T-helper 2 cell treated with Interferon-gamma antibody and Interleukin-4, amounts not matched to agents 5 μg/mL and 100 μg/mL, for 36 hours (primary cell): ENCODE data around the gene RCBTB1.
"Not testable (repeated sequence)": the region's sequence is repeated elsewhere in the genome, so short reads cannot be mapped to it uniquely, and the experiment has no call there.

Experiments
- DNase-seq: peaks from one replicate; pipeline ENCODE4 v3.0.0; 2021; ENCODE audit warnings: low spot score
- H3K27ac Mint-ChIP-seq: one replicate; pipeline ENCODE4 v1.8.0; 2021; ENCODE audit warnings: mild to moderate bottlenecking, mixed read lengths
- H3K27me3 Mint-ChIP-seq: one replicate; pipeline ENCODE4 v1.8.0; 2021; ENCODE audit warnings: low read depth, mixed read lengths
- H3K36me3 Mint-ChIP-seq: one replicate; pipeline ENCODE4 v1.8.0; 2021; ENCODE audit warnings: low read depth, mixed read lengths
- H3K4me1 Mint-ChIP-seq: one replicate; pipeline ENCODE4 v1.8.0; 2021; ENCODE audit warnings: low read depth, mixed read lengths
- H3K4me3 Mint-ChIP-seq: one replicate; pipeline ENCODE4 v1.8.0; 2022; ENCODE audit warnings: mild to moderate bottlenecking, moderate library complexity, mixed read lengths
- H3K9me3 Mint-ChIP-seq: one replicate; pipeline ENCODE4 v1.8.0; 2021; ENCODE audit warnings: mixed read lengths

Gene RCBTB1

DNA sequence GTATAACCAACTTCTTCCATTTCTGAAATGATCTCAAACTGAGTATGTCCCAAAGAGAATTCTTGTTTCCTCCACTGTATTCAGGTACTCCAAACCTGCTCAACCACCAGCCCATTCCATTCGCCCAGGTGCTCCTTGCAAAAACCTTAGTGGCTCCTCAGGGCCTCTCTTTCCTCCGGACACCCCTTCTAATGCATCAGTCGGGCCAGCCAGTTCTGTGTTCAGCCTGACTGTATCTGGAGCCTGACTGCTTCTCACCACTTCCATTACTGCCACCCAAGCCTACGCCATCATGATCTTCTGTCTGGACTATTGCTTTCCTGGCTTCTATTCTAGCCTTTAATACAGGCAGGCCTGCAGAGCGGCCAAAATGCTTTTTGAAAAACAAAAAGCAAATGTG, 88.1 kb downstream of the RCBTB1 start:
- no peaks in the 10 kb centered on the region for H3K9me3 Mint-ChIP-seq
- peaks cover 46% of the 10 kb centered on the region for H3K4me1 Mint-ChIP-seq
- H3K4me3 Mint-ChIP-seq, result peak overlapping the region; percentile 83
- peak overlapping the region; percentile 94 for H3K27ac Mint-ChIP-seq
- peaks cover 37% of the 10 kb centered on the region for H3K36me3 Mint-ChIP-seq
- H3K27me3 Mint-ChIP-seq, result no peaks in the 10 kb centered on the region
- DNase-seq, result no peak

DNA sequence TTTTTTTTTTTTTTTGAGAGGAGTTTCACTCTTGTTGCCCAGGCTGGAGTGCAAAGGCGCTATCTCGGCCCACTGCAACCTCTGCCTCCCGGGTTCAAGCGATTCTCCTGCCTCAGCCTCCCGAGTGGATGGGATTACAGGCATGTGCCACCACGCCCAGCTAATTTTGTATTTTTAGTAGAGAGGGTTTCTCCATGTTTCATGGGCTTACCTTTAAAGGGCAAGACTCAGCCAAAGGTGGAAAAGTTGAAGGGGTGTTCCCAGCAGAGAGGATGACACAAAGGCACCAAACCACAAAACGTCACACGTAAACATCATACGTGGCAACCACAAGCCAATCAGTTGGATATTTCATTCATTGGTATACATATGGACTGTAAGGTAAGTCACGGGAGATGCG, 88.5 kb downstream of the RCBTB1 start:
- H3K36me3 Mint-ChIP-seq, result peaks cover 37% of the 10 kb centered on the region

GRCh38 chr13:49495783-49496762, 89.3 kb downstream of the RCBTB1 start, which contains the start of gene PHF11:
PHF11 (plus strand) TSS chr13:49495953; CDS start chr13:49496002, 49 bp downstream.
- Mint-ChIP-seq H3K4me1 (peaks cover 46% of the 10 kb centered on the region), H3K4me3 (peak within 1 kb of the TSS; percentile 97), H3K36me3 (peaks cover 39% of the 10 kb centered on the region), H3K27ac (peak within 1 kb of the TSS; percentile 99), H3K27me3 (no peaks in the 10 kb centered on the region), H3K9me3 (no peaks in the 10 kb centered on the region)
- DNase-seq, result peak; percentile 90

More for the DNA sequence above, 88.5 kb downstream of the RCBTB1 start:
- H3K9me3 Mint-ChIP-seq, H3K27me3 Mint-ChIP-seq: not testable (repeated sequence)
- peak overlapping the region; percentile 83 for H3K4me3 Mint-ChIP-seq
- DNase-seq, result peak; percentile 66
- peaks cover 46% of the 10 kb centered on the region for H3K4me1 Mint-ChIP-seq
- peak overlapping the region; percentile 94 for H3K27ac Mint-ChIP-seq

GRCh38 chr13:49494645-49495044, 90.7 kb downstream of the RCBTB1 start:
- DNase-seq, result no peak
- no peaks in the 10 kb centered on the region for H3K9me3 Mint-ChIP-seq
- peak overlapping the region; percentile 97 for H3K4me3 Mint-ChIP-seq
- no peaks in the 10 kb centered on the region for H3K27me3 Mint-ChIP-seq
- peak overlapping the region; percentile 99 for H3K27ac Mint-ChIP-seq
- H3K36me3 Mint-ChIP-seq, result peaks cover 32% of the 10 kb centered on the region
- H3K4me1 Mint-ChIP-seq, result peaks cover 36% of the 10 kb centered on the region

- Mint-ChIP-seq H3K27me3 (no peaks in the 10 kb centered on the region), H3K4me1 (no peaks in the 10 kb centered on the region), H3K9me3 (no peaks in the 10 kb centered on the region), H3K4me3 (no peak overlapping the region), H3K27ac (no peak overlapping the region), H3K36me3 (peaks cover 25% of the 10 kb centered on the region)
- DNase-seq, result no peak
Measured at GRCh38 chr13:49488563-49488962, 96.8 kb downstream of the RCBTB1 start.
